Lower lobe of right lung (tissue), 2 donors: ENCODE data around the gene POLE. TPM values are rescaled to one million over a fixed set of nuclear protein-coding genes. Genes with fewer than 3 reads are reported as not detected.

Experiments used
- ATAC-seq, 2 donors: fragments of 200-7000 bp; cut with Tn5 transposase; one replicate each; pipeline ENCODE4 v1.9.1; 2020 to 2022; ENCODE audit warnings: mild to moderate bottlenecking in 2 of 2, moderate library complexity in 2 of 2
- DNase-seq: peaks from one replicate; pipeline ENCODE4 v3.0.0-alpha.2; 2020
- H3K27ac ChIP-seq: fragments of 200-600 bp; one replicate; pipeline ENCODE4 v1.8.0; 2022
- H3K27me3 ChIP-seq: fragments of 200-600 bp; one replicate; pipeline ENCODE4 v1.8.0; 2022; ENCODE audit warnings: low read depth
- H3K36me3 ChIP-seq: fragments of 200-600 bp; one replicate; pipeline ENCODE4 v1.8.0; 2022; ENCODE audit warnings: mild to moderate bottlenecking
- H3K4me1 ChIP-seq: fragments of 200-600 bp; one replicate; pipeline ENCODE4 v1.8.0; 2022
- H3K4me3 ChIP-seq: fragments of 200-600 bp; one replicate; pipeline ENCODE4 v1.8.0; 2022; ENCODE audit warnings: mild to moderate bottlenecking
- H3K9me3 ChIP-seq: fragments of 200-600 bp; one replicate; pipeline ENCODE4 v1.8.0; 2022
- intact Hi-C: fragments of 100-400 bp; cut with DNase I; formaldehyde crosslinking; loops from one replicate; pipeline ENCODE4 v1.11.0; 2022
- total RNA-seq: library from RNA; stranded (reverse); fragmentation: NEBNext Ultra II Directional; extraction: Animal tissue kit (Norgen Biotek cat#: 25700); gene quantifications from one replicate; pipeline ENCODE4 v1.2.1, GENCODE V29; 2021
- TF ChIP-seq, protein P1 (sequence below): fragments of 200-600 bp; IDR thresholded peaks from one replicate; pipeline ENCODE4 v1.8.0; 2022; ENCODE audit warnings: antibody characterized with exemption, mild to moderate bottlenecking
- donor health status: DM: no; HTN: yes; CAD: no; lungs with severe emphysema.

Gene POLE
- total RNA-seq, 1 donor from 2014 or later = 28.0 TPM

DNA sequence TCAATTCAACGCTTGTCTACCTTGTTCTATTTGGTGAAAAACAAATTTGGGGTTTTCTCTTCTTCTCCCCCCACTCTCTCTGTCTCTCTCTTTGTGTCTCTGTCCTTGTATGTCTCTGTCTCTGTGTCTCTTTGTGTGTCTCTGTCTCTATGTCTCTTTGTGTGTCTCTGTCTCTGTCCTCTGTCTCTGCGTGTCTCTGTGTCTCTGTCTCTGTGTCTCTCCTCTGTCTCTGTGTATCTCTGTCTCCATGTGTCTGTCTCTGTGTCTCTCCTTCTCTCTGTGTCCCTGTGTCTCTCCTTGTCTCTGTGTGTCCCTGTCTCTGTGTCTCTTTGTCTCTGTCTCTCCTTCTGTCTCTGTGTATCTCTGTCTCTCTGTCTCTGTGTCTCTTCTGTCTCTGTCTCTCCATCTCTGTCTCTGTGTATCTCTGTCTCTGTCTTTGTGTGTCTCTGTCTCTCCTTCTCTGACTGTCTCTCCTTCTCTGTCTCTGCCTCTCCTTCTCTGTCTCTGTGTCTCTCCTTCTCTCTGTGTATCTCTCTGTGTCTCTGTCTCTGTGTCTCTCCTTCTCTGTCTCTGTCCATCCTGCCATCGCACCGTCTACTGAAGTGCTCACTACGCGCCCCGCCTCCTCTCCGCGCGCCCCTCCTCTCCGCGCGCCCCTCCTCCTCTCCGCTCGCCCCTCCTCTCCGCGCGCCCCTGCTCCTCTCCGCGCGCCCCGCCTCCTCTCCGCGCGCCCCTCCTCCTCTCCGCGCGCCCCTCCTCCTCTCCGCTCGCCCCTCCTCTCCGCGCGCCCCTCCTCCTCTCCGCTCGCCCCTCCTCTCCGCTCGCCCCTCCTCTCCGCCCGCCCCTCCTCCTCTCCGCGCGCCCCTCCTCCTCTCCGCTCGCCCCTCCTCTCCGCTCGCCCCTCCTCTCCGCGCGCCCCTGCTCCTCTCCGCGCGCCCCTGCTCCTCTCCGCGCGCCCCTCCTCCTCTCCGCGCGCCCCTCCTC, 89.5 kb downstream of the POLE start:
- H3K27ac ChIP-seq = no peak overlapping the region
- peak overlapping the region; percentile 34 for H3K4me3 ChIP-seq
- H3K27me3 ChIP-seq = peaks cover 10% of the 10 kb centered on the region
- DNase-seq = no peak
- peak in 1 of 2 donors; percentile 5 for ATAC-seq
- H3K4me1 ChIP-seq = peaks cover 28% of the 10 kb centered on the region
- intact Hi-C loops = no loop called here
- H3K36me3 ChIP-seq = no peaks in the 10 kb centered on the region
- no peaks in the 10 kb centered on the region for H3K9me3 ChIP-seq
- TF ChIP-seq, protein P1, sequence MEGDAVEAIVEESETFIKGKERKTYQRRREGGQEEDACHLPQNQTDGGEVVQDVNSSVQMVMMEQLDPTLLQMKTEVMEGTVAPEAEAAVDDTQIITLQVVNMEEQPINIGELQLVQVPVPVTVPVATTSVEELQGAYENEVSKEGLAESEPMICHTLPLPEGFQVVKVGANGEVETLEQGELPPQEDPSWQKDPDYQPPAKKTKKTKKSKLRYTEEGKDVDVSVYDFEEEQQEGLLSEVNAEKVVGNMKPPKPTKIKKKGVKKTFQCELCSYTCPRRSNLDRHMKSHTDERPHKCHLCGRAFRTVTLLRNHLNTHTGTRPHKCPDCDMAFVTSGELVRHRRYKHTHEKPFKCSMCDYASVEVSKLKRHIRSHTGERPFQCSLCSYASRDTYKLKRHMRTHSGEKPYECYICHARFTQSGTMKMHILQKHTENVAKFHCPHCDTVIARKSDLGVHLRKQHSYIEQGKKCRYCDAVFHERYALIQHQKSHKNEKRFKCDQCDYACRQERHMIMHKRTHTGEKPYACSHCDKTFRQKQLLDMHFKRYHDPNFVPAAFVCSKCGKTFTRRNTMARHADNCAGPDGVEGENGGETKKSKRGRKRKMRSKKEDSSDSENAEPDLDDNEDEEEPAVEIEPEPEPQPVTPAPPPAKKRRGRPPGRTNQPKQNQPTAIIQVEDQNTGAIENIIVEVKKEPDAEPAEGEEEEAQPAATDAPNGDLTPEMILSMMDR = no peak

DNA sequence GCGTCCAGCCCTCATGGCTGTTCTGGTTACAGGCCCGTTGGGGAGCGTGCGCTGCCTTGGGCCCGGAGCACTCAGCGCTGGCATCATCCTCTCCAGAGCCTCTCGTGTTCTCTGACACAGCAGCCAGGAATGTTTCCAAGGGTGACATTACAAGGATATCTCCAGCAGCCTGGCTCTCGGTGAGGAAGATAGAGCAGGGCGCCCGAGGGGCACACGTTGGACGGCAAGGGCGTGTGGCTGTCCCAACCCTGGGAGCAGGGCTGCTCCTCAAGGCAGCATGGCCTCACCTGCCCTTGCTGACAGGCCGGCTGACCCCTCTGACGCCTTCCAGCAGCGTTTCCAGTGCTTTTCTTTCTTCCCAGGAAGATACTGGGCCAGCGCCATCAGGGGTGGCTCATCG, 91.1 kb downstream of the POLE start:
- Histone ChIP-seq H3K27me3 (peaks cover 5% of the 10 kb centered on the region), H3K4me3 (no peak overlapping the region), H3K4me1 (peaks cover 22% of the 10 kb centered on the region), H3K9me3 (no peaks in the 10 kb centered on the region), H3K27ac (no peak overlapping the region), H3K36me3 (no peaks in the 10 kb centered on the region)
- peak; percentile 37 to 45 for ATAC-seq
- intact Hi-C loops = no loop called here
- DNase-seq = no peak
- TF ChIP-seq, protein P1 = no peak

DNA sequence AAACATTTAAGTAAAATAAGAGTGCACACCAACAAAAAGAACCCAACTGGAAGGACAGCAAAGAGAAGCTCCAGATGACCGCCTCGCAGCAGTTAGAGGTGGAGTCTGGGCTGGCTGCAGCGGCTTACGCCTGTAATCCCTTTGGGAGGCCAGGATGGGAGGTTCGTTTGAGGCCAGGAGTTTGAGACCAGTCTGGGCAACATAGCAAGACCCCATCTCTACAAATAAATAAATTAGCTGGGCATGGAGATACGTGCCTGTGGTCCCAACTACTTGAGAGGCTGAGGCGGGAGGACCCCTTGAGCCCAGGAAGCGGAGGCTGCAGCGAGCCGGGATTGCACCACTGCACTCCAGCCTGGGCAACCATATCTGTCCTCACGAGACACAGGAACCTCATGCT, 92.0 kb downstream of the POLE start:
- ATAC-seq (no peak), DNase-seq (no peak)
- TF ChIP-seq, protein P1 = no peak
- H3K9me3 ChIP-seq = no peaks in the 10 kb centered on the region
- no peak overlapping the region for H3K27ac ChIP-seq
- no peak overlapping the region for H3K4me3 ChIP-seq
- H3K27me3 ChIP-seq = no peaks in the 10 kb centered on the region
- H3K4me1 ChIP-seq = peaks cover 14% of the 10 kb centered on the region
- intact Hi-C loops = no loop called here
- no peaks in the 10 kb centered on the region for H3K36me3 ChIP-seq

DNA sequence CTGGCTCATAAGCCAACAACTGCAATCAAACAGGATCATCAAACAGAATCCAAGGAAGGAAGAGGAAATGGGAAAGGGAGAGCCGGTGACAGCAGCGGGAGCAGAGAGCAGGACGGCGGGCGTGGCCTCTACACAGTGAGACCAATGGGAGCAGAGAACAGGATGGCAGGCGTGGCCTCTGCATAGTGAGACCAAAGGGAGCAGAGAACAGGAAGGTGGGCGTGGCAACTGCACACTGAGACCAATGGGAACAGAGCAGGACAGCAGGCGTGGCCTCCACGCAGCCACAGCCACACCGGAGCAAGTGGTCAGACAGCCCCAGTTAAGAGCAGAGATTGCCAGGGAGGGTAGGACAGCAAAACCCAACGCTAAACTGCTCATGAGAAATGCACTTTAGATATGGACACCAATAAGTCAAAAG, 93.2 kb downstream of the POLE start:
- H3K9me3 ChIP-seq = no peaks in the 10 kb centered on the region
- intact Hi-C loops = no loop called here
- peak overlapping the region; percentile 7 for H3K4me3 ChIP-seq
- H3K36me3 ChIP-seq = no peaks in the 10 kb centered on the region
- TF ChIP-seq, protein P1 = no peak
- peaks cover 10% of the 10 kb centered on the region for H3K4me1 ChIP-seq
- H3K27ac ChIP-seq = peak overlapping the region; percentile 36
- DNase-seq (peak; percentile 94), ATAC-seq (peak; percentile 95 to 99)
- H3K27me3 ChIP-seq = no peaks in the 10 kb centered on the region

DNA sequence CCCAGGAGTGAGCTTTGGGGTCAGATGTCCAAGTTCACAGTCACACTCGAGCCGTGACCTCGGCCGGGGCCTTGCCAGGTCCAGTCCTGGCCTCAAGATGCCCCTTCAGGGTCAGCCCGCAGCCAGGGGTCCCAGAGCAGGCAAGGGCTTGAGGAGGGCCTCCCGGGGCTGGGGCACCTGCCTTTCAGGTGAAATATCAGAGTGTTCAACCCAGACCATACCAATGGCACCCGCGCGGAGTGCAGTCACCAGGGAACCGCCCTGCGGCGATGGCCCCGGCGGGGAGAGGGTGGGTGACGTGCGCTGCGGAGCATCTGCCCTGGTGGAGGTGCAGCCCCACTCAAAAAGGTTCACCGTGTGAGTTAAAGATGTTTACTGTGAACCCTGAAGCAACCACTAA, 93.6 kb downstream of the POLE start:
- TF ChIP-seq, protein P1 = no peak
- Histone ChIP-seq H3K27ac (peak overlapping the region; percentile 36), H3K36me3 (no peaks in the 10 kb centered on the region), H3K4me3 (peak overlapping the region; percentile 7), H3K9me3 (no peaks in the 10 kb centered on the region), H3K27me3 (no peaks in the 10 kb centered on the region), H3K4me1 (peaks cover 10% of the 10 kb centered on the region)
- ATAC-seq = no peak
- DNase-seq = no peak
- intact Hi-C loops = no loop called here
